KOPT-K1 (cell line): ENCODE measurements around the gene TEX54.
A peak's percentile ranks its signal among the peaks of the same experiment; 100 is the strongest.

Experiments used
- H3K27ac ChIP-seq: fragments of 200-600 bp; sonication (generic); 2 replicates; pipeline ENCODE4 v1.5.1; 2016; ENCODE audit warnings: antibody characterized with exemption, mild to moderate bottlenecking, low read depth, low read length; ENCODE audit not compliant: poor library complexity, severe bottlenecking
- H3K36me3 ChIP-seq: fragments of 200-600 bp; sonication (generic); 2 replicates; pipeline ENCODE4 v1.5.1; 2017; ENCODE audit warnings: antibody characterized with exemption, mild to moderate bottlenecking, low read length, moderate library complexity; ENCODE audit not compliant: insufficient read depth
- H3K9me3 ChIP-seq: fragments of 200-600 bp; sonication (generic); 2 replicates; pipeline ENCODE4 v1.5.1; 2017; ENCODE audit warnings: antibody characterized with exemption, low read length, mild to moderate bottlenecking; ENCODE audit not compliant: insufficient read depth, poor library complexity, severe bottlenecking

Gene TEX54

GRCh38 chr11:62791501-62792201, 41.0 kb downstream of the TEX54 start, which contains the start of gene TMEM223:
Gene TMEM223 (minus strand): TSS chr11:62792006. CDS start chr11:62791994, 12 bp downstream.
- Histone ChIP-seq H3K9me3 (no peaks in the 10 kb centered on the region), H3K27ac (peak within 1 kb of the TSS; percentile 85), H3K36me3 (peaks cover 70% of the 10 kb centered on the region)

DNA sequence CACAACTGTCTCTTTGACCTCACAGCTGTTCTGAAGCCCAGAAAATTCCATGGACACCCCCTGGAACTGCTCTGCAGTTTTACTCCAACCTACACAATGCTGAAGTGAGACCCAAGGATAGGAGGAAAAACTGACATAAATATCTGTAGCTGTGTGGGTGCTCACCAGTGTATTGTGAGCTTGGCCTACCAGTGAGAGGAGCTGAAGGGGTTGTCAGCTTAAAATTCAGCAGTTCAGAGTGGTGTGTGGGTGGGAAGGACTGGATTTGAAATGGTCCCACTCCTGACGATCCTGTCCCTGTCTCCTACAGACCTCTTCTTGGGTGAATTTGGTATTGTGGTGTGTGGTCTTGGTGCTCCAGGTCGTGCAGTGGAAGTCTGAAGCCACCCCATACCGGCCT, 43.1 kb downstream of the TEX54 start:
- Histone ChIP-seq H3K27ac (no peak overlapping the region), H3K36me3 (peaks cover 62% of the 10 kb centered on the region), H3K9me3 (no peaks in the 10 kb centered on the region)

DNA sequence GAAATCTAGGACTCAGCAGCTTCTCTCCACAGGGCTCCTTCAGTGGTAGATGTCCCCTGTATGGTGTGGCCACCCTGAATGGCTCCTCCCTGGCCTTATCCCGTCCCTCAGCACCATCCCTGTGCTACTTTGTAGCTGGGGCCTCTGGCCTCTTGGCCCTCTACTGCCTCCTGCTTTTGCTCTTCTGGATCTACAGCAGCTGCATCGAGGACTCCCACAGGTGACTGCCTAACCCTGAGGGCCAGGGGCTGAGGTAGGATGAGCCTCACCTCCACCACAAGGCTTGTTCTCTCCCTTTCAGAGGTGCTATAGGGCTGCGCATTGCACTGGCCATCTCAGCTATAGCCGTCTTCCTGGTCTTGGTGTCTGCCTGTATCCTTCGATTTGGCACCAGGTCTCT, 43.6 kb downstream of the TEX54 start:
- Histone ChIP-seq H3K9me3 (no peaks in the 10 kb centered on the region), H3K27ac (no peak overlapping the region), H3K36me3 (peaks cover 56% of the 10 kb centered on the region)

GRCh38 chr11:62787005-62787759, 45.5 kb downstream of the TEX54 start, which contains the start of gene TMEM179B:
Gene TMEM179B (plus strand): TSS chr11:62787402. CDS start chr11:62787432, 30 bp downstream.
- Histone ChIP-seq H3K36me3 (peaks cover 52% of the 10 kb centered on the region), H3K27ac (peak within 1 kb of the TSS; percentile 91), H3K9me3 (no peaks in the 10 kb centered on the region)

- H3K9me3 ChIP-seq = no peaks in the 10 kb centered on the region
- peaks cover 57% of the 10 kb centered on the region for H3K36me3 ChIP-seq
- peak overlapping the region; percentile 91 for H3K27ac ChIP-seq
These were observed 46.2 kb downstream of the TEX54 start for GRCh38 chr11:62786318-62787004.

DNA sequence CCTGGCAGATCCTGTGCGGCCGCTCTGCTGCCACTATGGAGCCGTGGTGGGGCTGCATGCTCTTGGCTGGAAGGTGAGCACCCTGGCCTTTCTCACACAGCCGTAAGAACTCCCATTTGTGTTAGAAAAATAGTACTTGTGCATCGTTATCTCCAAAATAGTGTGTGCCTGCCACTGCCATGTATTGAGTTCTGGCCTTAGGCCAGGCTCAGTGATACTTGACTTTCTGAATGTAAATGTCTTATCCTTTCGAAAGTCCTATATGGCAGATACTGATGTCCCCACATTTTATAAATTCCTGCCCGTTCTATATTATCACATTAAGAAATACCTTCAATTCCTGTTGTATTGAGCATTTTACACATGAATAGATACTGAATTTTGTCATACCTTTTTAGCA, 49.9 kb downstream of the TEX54 start:
- H3K27ac ChIP-seq = no peak overlapping the region
- H3K9me3 ChIP-seq = no peaks in the 10 kb centered on the region
- H3K36me3 ChIP-seq = peaks cover 62% of the 10 kb centered on the region
